Stimulated activated CD8-positive, alpha-beta memory T cell treated with anti-CD3 and anti-CD28 coated beads, Interleukin-12 subunit alpha, Interleukin-12 subunit beta, amount 100 ng/mL, for 4 hours (primary cell): Measurements from ENCODE around the gene GALNT18.

Source experiments
- DNase-seq: peaks from one replicate; pipeline ENCODE4 v3.0.0-alpha.2; 2020; ENCODE audit warnings: low read depth

GALNT18 gene

GRCh38 chr11:11265994-11266606 is 355.7 kb downstream of the GALNT18 start:
- DNase-seq = no peak

- no peak for DNase-seq
These were observed 356.5 kb downstream of the GALNT18 start for GRCh38 chr11:11265320-11265719.

- DNase-seq = no peak
These were observed 358.4 kb downstream of the GALNT18 start for GRCh38 chr11:11263238-11264005.

- no peak for DNase-seq
These were observed 359.5 kb downstream of the GALNT18 start for GRCh38 chr11:11262171-11262920.

GRCh38 chr11:11261629-11262028 is 360.2 kb downstream of the GALNT18 start:
- DNase-seq = no peak

GRCh38 chr11:11260903-11261302 is 360.9 kb downstream of the GALNT18 start:
- DNase-seq = no peak

GRCh38 chr11:11253995-11254394 is 367.8 kb downstream of the GALNT18 start:
- no peak for DNase-seq

- no peak for DNase-seq
These were observed 368.3 kb downstream of the GALNT18 start for GRCh38 chr11:11253497-11253896.

- DNase-seq = no peak
These were observed 369.4 kb downstream of the GALNT18 start for GRCh38 chr11:11252403-11252802.

- no peak for DNase-seq
These were observed 370.3 kb downstream of the GALNT18 start for GRCh38 chr11:11251394-11251970.

- no peak for DNase-seq
These were observed 371.3 kb downstream of the GALNT18 start for GRCh38 chr11:11250470-11250869.

GRCh38 chr11:11247576-11247975 is 374.2 kb downstream of the GALNT18 start:
- no peak for DNase-seq

GRCh38 chr11:11247086-11247485 is 374.7 kb downstream of the GALNT18 start:
- no peak for DNase-seq

- DNase-seq = no peak
These were observed 375.6 kb downstream of the GALNT18 start for GRCh38 chr11:11246166-11246565.

- no peak for DNase-seq
These were observed 376.4 kb downstream of the GALNT18 start for GRCh38 chr11:11245453-11245852.

- no peak for DNase-seq
These were observed 377.2 kb downstream of the GALNT18 start for GRCh38 chr11:11244470-11245080.

GRCh38 chr11:11243590-11244469 is 378.0 kb downstream of the GALNT18 start:
- no peak for DNase-seq

- DNase-seq = no peak
These were observed 378.6 kb downstream of the GALNT18 start for GRCh38 chr11:11243209-11243589.

- DNase-seq = no peak
These were observed 380.5 kb downstream of the GALNT18 start for GRCh38 chr11:11241284-11241683.

GRCh38 chr11:11239959-11240358 is 381.8 kb downstream of the GALNT18 start:
- no peak for DNase-seq
